HG03571 (cell line): Measurements from ENCODE around the gene CLIC4.
A peak's percentile ranks its signal among the peaks of the same experiment; 100 is the strongest.
"Not testable (repeated sequence)": the region's sequence is repeated elsewhere in the genome, so short reads cannot be mapped to it uniquely, and the experiment has no call there.

Experiments
- ATAC-seq: cut with Tn5 transposase; IDR thresholded peaks from one replicate; pipeline ENCODE4 v1.9.1; 2021; ENCODE audit not compliant: unreplicated experiment

CLIC4 gene

DNA sequence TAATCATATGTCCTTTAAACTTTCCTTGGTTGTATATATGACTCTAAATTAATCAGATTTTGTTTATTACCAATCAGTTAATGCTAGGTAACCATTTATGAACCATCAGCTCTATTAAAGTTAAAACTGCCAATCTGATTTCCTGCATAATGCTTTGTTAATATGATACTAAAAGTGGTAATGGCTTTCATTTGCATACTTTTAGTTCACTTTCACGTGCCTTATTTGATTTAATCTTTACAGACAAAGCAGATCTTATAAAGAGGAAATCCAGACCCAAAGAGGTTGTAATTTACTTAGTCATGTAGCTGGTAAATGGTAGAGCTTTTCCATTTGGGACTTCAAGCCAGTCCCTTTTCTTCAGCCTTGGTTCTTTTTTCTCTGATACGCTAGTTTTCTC, 61.3 kb downstream of the CLIC4 start:
- ATAC-seq = no peak

DNA sequence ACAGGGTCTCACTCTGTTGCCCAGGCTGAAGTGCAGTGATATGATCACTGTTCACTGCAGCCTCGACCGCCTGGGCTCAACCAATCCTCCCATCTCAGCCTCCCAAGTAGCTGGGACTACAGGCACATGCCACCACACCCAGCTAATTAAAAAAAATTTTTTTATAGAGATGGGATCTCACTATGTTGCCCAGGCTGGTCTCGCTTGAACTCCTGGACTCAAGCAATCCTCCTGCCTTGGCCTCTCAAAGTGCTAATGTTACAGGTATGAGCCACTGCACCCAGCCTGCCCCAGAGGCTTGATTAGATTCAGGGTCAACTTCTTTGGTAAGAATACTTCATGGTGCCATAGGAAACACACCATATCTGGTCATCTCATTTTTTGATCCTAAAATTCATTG, 66.2 kb downstream of the CLIC4 start:
- not testable (repeated sequence) for ATAC-seq

DNA sequence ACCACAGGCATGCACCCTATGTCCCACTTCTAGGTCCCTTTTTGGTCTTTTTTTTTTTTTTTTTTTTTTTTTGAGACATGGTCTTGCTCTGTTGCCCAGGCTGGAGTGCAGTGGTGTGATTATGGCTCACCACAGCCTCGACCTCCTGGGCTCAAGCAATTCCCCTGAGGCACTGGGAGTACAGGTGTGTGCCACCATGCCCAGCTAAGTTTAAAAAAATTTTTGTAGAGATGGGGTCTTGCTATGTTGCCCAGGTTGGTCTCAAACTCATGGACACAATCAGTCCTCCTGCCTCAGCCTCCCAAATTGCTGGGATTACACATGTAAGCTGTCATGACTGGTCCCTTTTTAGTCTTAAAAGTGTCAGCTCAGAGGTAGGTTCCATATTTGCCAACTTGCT, 75.0 kb downstream of the CLIC4 start:
- ATAC-seq = not testable (repeated sequence)

DNA sequence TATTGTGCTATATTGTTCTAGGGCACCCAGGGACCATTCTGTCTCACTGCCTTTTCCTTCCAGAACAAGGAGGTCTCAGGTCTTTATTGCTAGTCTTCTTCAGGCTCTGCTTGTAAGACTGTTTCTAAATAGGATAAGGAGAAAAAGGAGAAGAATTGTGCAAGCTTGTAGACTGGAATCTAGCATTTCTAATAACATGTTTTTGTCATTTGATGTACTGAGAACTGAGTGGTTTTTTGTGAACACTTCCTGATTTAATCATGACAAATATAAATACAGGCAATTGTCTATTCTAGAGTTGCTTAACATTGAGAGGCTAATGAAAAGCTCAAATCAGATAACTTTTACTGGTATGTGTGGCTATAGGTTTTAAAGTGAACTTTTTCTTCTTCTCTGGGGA, 77.6 kb downstream of the CLIC4 start:
- ATAC-seq = no peak

DNA sequence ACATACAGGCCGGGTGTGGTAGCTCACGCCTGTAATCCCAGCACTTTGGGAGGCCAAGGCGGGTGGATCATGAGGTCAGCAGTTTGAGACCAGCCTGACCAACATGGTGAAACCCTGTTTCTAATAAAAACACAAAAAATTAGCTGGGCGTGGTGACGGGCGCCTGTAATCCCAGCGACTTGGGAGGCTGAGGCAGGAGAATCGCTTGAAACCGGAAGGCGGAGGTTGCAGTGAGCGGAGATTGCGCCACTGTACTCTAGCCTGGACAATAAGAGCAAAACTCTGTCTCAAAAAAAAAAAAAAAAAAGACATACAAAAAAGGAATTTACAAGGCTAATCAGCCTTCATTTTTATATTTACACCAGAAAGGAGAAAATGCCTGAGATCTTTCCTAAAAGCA, 78.2 kb downstream of the CLIC4 start:
- not testable (repeated sequence) for ATAC-seq

DNA sequence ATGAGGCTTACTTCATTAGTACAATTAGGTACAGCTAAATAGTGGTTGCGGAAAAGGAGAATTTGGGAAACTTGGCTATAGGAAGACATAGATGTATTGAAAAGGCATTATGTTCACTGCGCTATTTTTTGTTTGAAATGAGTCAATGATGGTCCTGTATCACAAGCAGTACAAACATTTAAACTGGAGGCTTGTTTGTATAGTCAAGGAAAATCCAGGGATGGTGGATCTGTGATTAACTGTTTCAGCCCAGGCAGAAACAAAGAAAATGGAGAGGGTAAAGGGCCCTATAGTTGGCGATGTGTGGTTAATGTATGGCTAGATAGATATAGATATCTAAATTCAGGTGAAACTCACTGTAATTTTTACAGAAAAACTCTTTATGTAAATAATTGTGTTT, 79.9 kb downstream of the CLIC4 start:
- no peak for ATAC-seq

DNA sequence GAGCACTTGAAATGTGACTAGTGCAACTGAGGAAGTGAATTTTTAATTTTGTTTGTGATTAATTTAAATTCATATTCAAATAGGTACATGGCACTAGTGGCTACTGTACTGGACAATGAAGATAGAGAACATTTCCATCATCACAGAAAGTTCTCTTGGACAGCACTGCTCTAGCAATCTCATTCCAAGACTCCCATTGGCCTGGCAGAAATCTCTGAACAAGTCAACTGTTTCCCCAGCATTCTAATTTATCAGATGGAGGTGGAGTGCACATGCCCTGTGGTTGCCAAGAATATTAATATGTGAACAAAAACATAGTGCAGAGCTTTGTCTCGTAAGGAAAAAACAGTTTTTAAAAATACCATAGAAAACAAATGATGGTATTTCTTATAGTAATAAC, 81.3 kb downstream of the CLIC4 start:
- ATAC-seq = no peak

DNA sequence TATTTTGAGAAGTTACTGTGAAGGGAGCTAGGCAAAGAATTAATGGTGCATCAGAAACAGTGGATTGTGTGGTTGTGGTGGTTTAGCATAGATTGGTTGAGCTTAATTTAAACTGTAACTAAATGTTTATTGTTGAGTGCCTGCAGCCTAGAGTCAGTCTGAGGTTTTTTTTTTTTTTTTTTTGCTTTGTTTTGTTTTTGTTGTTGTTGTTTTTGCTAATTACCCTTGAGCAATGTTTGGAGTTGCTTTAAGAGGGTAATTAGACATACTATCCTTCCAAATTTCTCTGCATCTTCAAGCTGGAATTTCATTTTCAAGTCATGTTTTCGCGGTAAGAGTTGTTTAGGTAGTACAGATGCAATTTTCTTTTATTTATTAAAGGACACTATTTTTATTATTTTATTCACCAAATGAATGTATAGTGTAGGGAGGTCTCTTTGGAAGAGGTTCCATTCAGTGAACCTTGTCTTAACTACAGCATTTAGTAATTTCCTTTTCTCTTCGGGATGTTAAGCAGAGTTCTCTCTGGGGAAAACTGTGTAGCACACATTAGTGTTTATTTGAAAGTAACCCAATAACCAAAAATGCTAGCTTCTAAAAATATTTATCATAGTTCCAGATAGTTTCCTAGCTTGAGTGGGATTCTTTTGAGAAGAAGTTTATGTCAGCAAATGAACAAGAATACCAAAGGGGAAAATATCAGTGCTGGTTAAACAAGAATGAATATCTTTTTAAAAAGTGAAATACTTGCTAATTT, 82.3 kb downstream of the CLIC4 start:
- no peak for ATAC-seq

DNA sequence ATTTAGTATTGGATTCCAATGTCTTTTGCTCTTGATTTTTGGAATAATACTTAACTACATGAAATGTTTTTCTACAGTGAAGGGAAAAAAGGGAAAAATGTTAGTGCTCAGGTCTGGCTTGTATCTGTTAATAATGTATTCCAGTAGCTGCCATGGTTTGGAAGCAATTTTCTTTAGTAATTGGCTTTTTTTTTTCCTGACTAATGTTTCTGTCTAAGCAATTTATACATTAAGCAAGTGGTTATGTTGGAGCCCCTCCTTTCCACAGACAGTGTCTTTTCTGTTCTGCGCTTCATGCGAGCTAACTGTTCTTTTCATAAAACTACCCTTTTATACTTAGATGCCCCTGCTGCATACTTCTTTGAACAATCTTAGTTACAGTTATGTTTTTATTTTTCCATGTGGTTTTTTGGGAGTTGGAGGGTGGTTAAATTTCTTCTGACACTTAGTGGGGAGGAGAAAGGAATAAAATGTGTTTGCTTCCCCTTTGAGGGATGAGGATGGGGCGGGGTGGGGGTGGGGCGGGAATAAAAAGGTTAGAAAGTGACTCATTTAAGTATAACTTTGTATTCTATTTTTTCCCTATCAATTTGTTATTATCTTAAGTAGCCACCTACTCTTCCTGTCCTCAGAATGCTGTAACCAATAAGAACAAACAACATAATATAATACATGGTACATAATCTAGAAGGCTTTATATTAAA, 83.1 kb downstream of the CLIC4 start:
- ATAC-seq = no peak

DNA sequence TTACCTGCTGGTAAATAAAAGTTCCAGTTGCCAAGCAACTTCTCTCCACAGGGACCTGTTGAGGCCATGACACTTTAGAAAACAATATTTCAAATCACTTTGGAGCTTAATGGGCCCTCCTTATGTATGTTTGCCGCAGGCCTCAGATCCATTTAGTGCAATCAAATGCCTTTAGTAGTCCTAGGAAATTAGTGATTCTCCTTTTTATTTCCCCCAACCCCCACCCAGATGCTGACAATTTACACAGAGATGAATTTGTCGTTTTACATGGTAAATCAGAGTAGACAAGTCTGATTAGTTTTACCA, 83.6 kb downstream of the CLIC4 start:
- ATAC-seq = no peak

DNA sequence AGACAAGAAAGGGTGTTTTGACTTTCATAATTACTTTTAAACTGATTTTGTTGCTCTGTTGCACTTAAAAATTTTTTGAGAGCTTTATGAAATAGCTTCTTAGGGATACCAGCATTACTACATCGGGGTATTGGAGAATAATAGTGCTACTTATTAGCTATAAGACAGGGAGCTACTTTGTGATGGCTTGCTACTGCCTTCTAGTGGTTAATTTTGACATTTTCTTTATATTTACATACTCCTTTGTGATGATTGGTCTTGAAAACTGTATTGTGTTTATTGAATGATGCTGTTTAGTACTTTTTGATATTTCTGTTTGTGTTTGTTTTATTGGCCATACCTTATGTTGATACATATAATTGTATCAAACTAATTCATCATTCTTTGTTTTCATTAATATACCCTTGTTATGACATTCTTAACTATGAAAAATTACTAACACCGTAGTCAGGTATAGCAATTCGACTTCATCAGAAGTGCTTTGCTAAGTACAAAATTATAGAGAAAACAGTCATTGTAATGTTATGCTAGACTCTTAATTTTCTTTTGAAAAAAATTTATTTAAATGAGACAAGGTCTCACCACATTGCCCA, 85.5 kb downstream of the CLIC4 start:
- ATAC-seq = no peak

DNA sequence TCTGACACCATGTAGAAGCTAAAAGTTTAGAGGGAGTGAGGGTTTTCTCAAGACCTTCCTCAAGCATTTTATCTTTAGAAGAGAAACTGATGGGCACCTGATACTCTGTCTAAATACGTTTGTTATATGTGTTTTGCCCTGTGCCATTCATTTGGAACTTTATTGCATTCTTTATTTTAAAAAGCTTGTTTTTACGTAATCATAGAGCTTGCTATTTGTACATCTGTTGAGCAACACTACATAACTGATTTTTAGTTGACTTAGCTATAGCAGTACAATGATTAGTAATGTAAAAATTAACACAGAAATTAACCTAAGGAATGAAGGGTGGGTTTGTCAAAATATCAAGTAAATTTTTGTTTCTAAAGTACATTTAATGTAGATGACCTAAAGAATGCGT, 96.3 kb downstream of the CLIC4 start:
- no peak for ATAC-seq

DNA sequence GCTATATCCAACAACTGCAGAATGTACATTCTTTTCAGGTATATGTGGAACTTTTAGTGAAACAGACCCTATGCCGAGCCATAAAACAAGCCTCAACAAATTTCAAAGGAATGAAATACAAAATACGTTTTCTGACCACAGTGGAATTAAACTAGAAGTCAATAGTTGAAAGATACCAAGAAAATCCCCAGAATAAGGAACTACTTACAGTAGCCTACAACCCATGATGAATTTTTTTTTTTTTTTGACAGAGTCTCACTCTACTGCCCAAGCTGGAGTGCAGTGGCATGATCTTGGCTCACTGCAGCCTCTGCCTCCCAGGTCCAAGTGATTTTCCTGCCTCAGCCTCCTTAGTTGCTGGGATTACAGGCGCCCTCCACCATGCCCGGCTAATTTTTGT, 101.4 kb downstream of the CLIC4 start:
- ATAC-seq = no peak

DNA sequence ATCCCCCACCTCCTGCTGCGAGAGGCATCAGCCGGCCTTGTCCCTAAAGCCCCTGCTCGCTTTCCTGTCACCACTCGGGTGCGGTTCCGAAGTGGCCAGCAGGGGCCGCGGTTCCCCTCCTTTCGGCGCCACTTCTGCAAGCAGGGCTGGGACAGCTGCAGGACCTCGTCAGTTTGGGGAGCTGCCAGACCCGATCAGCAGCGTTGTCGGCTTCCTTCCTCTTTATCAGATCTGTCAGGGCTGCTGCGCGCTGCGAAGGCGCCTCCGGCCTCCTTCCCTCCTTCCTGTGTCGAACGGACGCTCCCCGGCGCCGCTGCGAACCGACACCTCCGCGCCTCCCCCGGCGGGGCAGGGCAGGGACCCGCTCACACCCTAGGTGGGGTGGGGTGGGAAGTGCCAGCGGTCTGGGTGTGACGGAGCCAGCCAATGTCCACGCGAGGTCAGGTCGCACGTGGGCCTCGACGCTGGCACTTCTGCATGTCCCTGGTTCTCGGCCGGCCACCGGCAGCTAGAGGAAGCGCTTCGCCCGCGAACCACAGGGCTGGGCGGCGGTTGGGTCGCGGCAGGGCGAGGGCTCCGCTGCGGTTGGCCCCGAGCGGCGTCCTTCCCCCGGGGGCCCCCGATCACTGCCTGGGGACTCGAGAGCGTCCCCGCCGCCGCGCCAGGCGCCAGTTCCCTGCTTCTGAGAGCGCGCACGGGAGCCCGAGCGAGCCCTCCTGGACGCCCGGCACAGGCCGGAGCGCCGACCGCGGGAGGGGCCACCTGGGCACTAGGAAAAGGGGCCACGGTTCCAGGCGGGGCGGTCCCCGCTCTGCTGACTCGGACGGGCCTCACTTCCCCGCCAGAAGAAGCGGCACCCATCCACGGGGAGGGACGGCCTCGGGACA, 103.0 kb downstream of the CLIC4 start:
- ATAC-seq = peak; percentile 89

DNA sequence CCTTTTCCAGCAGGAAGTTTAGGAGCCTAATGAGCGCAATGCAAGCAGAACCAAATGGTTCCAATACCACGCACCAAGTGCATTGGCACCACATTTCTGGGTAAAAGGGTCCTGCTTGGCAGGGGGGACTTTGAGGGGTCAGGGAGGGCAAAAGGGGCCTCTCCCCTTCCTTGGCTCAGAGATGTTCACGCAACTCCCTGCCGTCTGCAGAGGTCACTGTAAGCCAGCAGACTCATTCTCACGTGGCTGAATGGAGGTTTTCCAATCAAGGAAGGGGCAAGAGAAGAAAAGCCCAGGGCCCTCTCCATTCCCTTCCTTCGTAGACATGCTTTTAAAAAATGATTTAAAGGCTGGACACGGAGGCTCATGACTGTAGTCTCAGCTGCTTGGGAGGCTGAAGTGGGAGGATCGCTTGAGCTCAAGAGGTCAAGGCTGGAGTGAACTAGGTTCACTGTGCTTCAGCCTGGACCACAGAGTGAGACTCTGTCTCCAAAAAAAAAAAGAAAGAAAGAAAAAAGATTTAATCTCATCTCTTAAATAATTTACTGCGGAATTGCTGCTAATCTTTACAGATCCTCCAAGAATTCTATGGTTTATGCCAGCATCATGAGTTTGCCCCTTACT, 104.5 kb downstream of the CLIC4 start:
- no peak for ATAC-seq

DNA sequence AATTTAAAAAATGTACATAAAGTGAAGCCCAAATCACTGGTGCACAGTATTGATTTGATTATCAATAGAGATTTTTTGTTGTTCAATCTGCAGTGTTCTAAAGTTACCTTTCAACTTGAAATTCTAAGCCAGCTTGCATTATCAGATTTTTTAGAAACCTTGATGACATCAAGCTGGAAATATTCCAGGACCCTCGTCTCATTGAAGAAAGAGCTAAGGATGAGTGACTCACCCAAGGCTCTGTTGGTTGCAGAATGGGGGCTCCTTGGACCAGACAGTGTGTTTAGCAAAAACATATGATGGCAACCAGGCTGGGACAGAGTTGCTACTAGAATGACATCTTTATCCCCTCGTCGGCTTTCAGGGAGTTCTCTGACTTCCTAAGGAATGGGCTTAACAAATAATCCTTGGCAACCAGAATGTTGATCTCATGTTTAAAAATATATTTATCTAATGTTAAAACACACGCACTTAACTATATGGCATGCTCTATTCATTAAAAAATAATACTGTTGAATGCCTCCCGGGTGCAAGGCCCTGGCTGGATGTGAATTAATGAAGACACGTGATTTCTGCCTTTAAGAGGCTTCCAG, 105.2 kb downstream of the CLIC4 start:
- no peak for ATAC-seq

DNA sequence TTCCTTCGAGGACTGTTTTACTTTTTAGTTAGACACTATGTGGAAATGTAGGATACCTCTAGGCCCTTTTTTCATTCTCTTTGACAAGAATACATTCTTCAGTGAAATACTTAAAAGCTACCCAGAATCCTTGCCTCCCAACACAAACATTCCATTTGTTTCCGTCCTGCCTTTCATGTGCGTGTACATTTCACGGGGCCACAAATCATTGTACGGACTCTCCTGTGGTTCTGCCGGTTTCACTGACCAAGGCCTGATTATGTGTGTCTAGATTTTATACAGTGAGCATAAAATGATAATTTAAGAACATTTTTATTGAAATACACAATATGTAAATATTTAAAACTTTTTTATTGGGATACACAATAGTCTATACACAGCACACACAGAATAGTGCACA, 108.4 kb downstream of the CLIC4 start:
- ATAC-seq = no peak

DNA sequence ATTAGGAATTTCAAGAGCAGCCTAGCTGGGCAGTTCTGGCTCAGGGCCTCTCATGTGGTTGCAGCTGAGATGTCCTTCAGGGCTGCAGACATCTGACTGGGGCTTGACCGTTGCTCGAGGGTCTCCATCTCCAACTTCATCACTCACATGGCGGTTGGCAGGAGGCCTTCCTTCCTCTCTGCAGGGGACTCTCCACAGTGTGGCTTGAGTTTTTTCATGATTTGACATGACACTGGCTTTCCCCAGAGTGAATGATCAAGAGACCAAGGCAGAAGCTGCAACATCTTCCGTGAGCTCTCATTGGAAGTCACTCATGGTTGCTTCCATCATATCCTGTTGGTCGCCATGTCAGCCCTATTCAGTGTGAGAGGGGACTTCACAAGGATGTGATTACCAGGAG, 110.2 kb downstream of the CLIC4 start:
- no peak for ATAC-seq

DNA sequence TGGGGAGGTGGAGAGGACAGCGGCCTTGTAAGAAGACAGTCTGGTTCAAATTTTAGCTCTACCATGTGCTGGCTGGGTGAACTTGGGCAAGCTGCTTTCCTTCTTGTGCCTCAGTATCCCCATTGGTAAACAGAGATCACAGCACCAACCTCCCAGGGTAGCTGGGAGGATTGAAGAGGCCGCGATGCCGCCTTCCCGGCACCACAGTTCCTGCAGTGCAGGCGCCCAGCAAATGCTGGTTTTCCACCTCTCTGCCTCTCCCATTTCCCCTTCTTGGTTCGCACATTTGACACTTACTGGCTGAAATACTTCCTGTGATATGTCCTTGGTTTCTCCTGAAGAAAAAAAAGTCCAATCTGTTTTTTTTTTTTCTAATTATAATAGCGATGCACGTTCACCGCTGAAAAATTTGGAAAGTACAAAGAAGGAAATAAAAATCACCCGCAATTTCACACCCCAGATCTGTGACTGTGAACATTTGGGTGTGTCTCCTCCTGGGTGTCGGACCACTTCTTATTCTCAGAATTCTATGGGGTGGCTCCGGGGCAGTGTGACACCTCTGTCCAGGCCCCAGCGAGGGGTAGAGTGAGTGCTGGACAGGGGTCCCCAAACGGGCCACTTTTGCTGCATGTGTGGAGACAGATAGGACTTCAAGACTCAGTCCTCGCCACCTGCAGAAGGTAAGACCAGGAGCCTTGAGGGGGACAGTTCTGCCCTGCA, 111.7 kb downstream of the CLIC4 start:
- no peak for ATAC-seq

DNA sequence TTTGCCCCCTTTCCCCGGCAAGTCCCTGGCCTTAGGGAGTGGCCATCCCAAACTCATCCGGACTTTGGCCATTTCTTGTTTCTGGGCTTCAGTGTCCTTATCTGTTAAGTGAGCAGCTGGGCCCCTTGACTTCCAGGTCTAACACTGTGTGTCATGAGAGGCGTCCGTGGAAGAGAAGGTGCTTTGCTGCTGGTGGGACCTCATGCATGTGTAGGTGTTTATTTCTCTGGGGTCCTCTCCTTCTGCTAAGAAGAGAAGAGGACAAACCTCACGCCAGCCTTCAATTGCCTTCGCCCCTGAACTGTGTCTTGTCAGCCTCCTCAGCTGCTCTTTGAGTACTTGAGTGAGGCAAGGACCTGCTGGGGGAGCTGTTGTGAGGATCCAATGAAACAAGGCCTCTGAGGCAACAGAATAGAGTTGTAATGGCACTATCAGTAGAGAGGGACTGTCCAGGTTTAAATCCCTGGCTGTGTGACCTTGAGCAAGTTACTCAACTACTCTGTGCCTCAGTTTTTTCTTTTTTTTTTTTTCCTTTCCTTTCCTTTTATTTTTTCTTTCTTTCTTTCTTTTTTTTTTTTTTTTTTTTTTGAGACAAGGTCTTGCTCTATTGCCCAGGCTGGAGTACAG, 112.4 kb downstream of the CLIC4 start:
- no peak for ATAC-seq
